Activated naive CD8-positive, alpha-beta T cell treated with anti-CD3 and anti-CD28 coated beads, Interleukin-2, amount 50 U/mL, for 16 hours (primary cell): Measurements from ENCODE around the gene NPR2.

Source experiments
- DNase-seq: peaks from one replicate; pipeline ENCODE4 v3.0.0-alpha.2; 2020; ENCODE audit warnings: low read depth, low spot score

NPR2 gene

DNA sequence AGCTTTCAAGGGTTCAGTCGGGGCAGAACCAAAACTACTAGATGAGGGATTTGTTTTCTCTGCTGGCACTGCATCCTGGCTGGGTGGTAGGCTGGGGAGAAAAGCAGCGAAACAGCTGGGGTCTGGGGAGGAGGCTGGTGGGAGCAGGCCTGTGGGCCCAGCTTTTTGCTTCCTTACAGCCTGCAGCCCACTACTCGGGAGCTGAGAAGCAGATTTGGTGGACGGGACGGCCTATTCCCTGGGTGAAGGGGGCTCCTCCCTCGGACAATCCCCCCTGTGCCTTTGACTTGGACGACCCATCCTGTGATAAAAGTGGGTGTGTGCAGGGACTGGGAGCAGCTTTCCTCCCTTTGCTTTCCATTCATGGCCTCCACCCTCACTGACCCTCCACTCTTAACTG is 9.1 kb downstream of the NPR2 start:
- DNase-seq = no peak

DNA sequence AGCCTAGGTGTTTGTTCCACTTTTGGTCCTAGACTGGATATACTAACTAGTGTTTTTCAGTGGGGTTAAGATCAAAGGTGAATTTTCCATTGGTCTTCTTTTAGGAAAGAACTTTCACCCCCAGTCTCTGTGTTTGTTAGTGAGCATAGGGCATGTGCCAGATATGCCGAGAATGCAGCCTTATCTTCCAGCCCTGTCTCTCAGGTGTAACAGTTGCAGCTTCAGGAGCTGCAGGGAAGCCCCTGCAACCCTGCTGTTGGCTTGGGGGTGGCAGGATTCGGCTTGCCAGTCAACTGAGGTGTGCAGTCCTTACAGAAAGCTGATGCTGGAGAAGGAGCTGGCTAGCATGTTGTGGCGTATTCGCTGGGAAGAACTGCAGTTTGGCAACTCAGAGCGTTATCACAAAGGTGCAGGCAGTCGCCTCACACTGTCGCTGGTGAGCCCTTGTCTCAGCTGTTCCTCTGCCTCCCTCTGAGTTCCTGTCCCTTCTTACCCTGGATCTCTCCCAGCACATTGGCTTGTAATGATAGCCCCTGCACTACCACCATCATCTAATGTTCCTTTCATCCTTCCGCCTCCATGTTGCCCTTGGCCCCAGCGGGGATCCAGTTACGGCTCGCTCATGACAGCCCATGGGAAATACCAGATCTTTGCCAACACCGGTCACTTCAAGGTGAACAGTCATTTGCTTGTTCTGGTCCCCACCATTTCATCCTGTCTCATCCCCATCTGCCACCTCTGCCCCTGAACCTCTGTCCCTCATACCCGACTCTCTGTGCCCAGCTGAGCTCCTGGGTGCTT is 10.1 kb downstream of the NPR2 start:
- no peak for DNase-seq

DNA sequence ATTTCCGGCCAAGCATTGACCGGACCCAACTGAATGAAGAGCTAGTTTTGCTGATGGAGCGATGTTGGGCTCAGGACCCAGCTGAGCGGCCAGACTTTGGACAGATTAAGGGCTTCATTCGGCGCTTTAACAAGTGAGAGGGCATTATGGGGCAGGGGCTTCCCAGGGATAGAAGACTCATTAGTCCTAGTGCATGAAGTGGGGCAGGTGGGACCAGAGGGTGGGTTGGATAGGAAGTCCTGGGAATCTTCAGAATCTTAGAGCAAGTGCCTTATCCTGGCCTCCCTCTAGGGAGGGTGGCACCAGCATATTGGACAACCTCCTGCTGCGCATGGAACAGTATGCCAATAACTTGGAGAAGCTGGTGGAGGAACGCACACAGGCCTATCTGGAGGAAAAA is 14.7 kb downstream of the NPR2 start:
- no peak for DNase-seq

DNA sequence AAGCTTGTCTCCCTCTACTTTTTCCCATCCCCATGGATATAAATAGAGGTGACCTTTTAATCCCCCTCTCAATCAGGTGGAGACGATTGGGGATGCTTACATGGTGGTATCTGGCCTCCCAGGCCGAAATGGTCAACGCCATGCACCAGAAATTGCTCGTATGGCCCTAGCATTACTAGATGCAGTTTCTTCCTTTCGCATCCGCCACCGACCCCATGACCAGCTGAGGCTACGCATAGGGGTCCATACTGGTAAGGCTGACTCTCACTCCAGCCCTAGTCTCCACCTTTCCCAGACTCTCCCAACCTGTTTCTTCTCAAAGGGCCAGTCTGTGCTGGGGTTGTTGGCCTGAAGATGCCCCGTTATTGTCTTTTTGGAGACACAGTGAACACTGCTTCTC is 17.0 kb downstream of the NPR2 start:
- DNase-seq = no peak

DNA sequence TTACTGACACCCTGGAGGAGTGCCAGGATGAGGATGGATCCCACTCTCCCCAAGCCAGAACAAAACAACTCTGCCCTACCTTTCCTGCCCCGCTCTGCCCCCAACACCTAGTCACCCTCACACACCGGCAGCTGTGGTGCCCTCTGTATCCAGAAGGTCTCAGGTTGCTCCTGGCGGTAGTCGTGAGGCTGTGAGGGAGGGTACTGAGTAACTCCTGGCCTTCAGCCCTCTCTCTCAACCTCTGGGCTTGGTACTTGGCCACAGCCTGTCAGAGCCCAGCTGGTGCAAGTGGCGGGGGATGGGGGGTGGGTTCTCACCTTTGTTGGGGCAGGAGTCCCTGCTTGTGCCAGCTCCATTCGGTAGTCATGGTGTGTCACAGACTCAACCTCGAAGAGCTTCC is 18.7 kb downstream of the NPR2 start:
- no peak for DNase-seq

DNA sequence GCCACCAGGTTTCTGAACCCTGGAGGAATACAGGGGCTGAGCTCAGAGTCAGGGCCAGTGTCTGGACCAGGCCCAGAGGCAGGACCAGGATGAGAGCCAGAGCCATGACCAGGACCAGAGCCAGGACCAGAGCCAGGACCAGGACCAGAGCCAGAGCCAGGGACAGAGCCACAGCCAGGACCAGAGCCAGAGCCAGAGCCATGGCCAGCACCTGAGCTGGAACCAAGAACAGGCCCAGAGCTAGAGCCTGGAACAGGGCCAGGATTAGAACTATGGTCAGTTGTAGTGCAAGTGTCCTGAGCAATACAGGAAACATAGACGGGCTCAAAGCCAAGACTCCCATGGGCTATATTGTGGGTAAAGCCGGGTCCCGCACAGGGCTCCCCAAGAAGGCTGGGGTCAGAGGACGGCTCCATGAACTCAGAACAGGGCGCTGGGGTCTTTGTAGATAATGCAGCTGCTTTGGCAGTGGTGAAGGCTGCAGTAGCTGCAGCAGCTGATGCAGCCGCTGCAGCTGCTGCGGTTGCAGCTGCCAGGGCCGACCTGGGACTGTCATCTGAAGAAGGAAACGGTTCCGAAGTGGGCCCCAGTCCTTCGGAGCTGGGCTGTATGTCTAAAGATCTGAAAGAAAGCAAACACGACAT is 20.1 kb downstream of the NPR2 start:
- no peak for DNase-seq

DNA sequence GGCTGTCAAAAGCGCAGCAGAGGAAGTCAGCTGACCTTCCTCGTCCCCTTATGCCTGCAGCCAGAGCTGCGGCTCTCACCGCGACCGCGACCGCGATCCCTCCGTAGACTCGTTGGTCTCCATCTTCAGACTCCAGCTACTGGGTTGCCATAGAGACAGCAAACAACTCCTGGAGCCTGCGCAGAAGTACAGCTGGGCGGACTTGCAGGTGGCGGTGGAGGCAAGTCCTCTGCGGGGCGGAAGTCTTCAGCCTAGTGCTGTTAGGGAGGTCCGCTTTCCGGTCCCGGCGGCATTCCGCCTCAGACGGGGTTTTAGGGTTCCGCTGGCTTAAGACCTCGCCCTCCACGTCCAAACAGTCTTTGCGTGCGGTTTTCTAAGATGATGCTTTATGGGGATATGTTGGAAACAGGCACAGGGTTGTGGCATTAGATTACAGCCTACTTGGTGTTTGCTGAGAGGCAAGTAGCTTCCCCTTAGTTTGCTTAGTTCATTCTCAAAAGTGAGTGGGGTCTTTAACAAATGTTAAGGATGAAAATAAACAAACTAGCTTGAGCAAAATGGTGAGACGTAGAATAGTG is 20.7 kb downstream of the NPR2 start, which contains the start of gene SPAG8:
Gene SPAG8, minus strand, starts transcription at position 238 of the 578 bp plus-strand sequence. Its CDS starts 115 bp downstream, at position 123.
- peak; percentile 83 for DNase-seq

DNA sequence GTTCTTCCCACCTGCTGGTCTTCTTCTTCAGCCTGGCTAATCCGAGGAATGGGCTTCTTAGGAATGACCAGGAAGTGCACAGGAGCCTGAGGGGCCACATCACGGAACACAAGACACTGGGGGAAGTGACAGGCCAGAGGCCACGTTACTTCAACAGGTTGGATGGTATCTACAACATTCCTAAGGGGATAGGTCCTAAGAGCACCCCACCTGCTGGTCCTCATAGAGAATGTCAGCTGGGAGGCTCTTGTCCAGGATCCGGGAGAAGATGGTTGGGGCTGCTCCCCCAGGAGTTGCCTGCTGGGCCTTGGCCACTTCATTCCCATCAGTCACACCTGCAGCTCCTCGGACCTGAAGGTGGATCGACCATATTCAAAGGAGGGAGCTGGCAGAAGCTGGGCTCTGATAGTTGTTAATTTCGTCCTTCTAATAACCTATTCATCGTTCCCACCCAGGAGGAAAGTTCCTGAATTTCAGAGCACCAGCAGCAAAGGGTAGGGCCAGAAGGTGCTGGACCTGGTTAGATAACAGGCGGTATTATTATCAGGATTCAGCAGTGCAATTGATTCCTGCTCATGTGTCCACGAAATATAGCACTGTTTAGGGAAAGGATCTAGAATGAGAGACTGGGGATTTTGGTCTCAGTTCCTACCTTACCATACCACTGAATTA is 22.2 kb downstream of the NPR2 start:
- no peak for DNase-seq

DNA sequence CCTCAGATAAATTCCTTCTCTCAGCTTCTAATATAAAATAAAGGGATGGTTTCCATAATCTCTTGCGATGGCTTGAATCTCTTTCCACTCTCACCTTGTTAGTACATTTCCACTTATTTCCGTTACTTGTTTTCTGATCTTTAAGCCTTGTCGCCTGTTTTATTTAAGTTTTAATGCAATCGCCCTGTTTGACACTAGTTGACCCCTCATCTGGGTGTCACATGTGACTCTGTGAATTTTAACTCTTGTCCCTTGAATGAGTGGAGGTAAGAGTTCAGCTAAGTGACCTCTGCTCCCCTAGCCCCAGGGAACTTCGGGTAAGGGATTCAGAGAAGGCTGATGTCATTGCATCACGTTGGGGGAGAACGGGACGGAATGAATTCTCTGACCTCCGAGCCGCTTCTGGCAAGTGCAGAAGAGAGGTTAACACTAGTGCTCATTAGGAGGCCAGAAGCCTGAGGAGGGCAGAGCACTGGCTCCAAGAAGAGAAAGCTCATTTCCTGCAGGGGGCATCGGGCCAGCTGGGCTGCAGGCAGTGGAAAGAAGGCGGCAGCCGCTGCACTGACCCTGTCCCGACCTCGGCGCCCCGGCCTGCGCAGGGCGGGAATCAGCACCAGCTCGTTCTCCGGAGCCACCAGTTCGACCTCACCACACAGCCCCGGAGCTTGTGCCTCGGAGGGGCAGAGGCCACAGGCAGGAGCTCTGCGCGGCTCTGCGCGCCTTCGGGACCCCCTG is 22.9 kb downstream of the NPR2 start:
- no peak for DNase-seq

DNA sequence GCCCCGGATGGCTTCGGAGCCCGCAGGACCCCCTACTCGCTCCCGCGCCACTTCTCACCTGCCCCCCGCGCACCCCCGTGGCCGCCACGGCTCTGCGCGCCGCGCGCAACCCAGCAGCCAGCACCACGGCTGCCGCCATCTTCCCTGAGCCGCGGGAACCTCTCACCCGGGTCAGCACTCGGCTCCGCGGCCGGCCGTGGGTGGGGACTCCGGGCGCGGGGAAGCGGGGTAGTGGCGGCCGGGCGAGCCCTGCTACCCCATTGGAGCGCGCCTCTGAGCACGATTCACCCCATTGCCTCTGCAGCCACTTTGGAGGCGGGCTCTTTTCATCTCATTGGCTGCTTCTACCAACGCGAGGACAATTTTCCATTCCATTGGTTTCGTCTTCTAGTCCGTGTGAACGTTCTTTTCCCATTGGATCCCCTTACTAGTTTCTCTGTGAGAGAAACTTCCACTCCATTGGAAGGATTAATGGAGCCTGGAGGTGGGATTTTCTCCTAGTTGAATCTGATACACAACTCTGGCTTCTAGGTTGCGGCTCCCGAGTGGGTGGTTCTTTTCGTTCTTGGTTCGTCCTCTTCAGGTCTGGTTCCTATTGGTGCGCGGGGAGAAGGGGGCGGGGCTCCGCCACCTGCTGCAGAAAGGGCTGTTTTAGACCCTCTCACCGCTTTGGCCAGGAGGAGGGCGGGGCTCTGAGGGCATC is 23.6 kb downstream of the NPR2 start, which contains the start of gene HINT2:
Gene HINT2, minus strand, starts transcription at position 202 of the 703 bp plus-strand sequence. Its CDS starts 63 bp downstream, at position 139.
- peak; percentile 98 for DNase-seq

DNA sequence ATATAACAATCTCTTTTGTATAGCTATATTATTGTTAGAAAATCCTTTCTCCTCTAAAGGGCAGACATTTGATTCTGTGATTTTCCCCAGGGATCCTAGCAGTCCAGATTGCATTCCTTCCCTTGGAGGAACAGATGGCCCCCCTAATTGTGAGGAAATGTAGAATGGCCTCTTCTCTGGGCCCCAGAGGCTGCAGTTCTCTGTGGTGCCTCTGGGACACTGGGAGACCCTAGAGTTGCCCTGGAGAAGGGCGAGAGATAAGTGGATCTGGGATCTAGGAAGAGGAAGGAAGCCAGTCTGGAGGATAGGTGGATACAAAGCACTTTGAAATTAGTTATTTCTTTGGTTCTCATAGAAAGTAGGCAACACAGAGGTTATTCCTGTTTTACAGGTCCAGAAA is 25.3 kb downstream of the NPR2 start:
- DNase-seq = no peak

DNA sequence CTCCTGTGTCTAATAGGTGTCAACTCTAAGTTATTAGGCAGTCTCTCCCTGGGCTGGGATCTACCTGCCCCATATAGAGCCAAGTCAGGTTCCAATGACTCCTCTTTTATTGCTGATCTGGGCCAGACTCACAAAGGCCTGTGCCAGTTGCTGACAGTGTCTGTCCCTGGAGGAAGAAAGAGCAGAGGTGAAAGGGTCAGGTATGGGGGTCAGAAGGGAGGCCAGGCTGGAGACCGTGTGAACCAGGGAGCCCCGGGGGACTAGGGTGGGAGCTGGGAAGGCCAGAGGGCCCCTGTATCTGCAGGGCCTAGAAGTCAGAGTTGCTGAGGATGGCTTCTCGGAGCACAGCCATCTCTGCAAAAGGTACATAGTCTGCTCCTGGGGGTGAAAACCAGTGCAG is 26.9 kb downstream of the NPR2 start:
- no peak for DNase-seq

DNA sequence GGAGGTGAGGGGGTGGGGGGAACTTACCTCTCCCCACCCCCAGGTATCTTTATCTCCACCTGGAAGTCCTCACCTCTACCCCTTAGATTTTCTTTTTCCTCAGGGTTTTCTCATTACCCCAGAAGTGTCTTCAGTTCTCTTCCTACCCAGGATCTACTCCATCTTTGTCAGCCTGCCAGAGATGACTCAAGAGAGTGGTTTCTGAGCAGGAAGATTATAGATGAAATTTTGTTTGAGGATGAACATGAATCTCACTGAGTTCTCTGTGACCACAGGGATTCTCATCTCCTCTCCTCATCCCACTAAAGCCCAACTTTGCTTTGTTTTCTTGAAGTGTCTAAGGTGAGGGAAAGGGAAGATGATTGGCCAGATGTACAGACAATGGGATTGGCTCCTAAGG is 28.7 kb downstream of the NPR2 start:
- DNase-seq = no peak

DNA sequence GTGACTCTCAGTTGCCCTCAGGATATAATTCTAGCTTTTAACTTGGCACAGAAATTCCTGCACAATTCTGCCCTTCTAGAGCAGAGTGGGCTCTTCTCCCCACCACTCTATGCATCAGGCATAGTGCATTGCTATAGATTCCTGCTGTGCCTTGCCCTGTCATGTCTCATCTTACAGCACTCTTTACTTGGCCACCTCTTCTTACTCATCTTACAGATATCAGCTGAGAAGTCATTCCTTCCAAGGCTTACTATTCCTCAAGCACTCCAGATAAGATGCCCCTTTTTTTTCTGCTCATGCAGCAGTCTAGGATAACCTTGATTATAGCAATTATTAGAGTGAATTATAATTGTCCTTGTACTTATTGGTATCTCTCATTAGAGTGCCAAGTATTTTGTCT is 31.5 kb downstream of the NPR2 start:
- DNase-seq = no peak

DNA sequence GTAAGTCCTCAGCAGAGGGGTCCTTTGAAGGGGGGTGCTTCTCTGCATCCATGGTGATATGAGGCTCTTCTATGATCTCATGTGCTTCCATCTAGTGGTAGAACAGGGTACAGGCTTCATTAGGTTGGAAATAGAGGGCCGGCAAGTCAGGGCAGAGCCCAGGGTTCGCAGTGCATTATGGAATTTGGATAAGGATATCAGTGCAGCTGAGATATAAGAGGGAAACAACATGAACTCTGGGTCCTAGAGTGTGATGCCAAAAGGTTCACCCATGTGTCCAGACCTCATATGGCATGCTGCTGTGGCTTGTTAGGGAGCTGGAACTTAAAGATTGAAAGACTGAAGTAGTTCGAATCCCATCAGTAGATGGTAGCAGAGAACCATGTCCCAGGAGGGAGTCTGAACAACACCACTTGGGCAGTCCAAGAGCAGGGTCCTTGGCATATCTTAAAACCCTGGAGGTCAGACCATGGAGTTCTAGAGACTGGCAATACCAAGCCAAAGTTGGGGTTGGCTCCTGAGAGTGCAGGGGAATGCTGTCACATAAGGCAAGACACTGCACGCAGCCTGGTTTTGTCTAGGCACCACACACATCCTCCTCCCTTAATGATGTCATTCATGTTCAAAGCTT is 34.8 kb downstream of the NPR2 start:
- DNase-seq = no peak

DNA sequence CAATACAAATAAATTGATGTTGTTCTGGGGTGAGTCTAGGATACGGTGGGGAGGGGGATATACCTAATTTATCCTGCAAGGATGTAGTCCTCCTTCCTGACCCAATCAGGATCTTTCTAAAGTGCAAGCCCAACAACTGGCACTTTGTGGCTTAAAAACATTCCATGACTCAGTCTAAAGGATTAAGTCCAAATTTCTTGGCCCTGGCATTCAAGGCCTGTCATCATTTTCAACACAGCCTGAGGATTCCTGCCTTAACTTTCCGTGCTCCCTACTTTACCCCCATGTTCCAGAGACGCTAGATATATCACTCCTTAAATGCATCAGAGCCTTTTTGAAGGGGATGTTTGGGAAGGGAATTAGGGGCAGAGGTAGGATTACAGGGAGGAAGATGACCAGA is 36.1 kb downstream of the NPR2 start:
- no peak for DNase-seq

DNA sequence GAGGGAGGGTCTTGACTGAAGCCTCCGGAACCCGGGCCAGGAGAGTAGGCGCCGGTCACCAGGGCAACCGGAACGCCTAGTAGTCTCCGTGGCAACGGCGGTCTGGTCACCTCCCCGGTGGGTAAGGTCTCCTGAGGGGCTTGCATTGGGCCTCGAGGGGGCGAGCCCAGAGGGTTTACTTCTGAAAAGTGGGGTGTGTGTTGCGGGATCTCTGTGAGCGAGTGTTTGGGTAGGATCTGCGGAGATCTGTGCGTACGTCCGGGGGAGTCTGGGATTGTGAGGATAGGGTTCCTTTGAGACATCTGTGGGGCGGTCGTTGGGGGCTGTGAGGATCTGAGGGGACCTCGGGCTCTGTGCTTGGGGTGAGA is 37.3 kb downstream of the NPR2 start, which contains the start of gene FAM221B:
Gene FAM221B, minus strand, starts transcription at position 17 of the 368 bp plus-strand sequence. CDS start 2,571 bp downstream, outside the sequence.
- DNase-seq = no peak

DNA sequence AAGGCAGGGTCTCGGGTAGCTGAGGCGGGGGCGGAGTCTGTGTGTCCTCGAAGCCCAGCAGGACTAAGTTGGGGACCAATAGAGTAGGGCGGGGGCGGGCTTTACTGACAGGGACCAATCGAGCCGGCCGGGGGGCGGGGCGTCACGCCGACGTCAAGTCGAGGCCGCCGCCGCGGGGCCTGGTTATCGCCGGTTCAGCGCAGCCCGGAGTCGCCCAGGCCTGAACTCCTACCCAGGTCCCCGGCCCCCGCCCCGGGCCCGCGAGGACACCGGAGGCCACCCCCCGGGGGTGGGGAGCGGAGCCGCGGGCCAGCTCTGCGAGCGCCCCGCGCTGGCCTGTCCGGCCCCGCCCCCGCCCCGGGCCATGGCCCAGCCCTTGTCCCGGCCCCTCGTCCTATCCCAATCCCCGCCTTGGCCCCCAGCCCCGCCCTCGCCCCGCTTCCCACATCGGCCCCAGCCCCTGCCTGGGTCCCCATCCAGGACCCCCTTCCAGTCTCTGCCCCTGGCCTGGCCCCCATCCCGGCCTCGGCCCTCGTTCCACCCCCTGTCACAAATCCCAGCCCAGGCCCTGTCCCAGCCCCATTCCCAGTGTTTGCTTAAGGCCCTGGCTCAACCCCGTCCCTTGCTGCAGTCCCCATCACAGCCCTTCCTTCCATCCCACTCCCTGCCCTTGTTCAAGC is 37.8 kb downstream of the NPR2 start, which contains the start of gene TMEM8B:
Gene TMEM8B, plus strand, starts transcription at position 145 of the 680 bp plus-strand sequence. Its CDS starts 220 bp downstream, at position 365.
- peak; percentile 88 for DNase-seq

DNA sequence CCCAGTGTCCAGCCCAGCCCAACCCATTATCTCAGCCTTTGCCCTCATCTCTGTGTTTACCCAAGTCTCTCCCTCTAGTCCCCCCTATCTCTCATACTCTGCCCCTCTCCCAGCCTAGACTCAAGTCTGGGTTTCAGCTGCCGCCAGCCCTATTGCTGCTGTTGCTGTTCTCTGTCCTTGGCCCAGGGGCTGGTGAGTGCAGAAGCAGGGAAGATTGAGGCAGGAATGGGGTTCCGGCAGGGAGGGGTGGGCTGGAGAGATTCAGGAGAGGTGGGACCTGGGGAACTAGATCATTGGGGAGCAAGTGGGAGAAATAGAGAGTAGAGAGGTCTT is 38.3 kb downstream of the NPR2 start:
- no peak for DNase-seq

DNA sequence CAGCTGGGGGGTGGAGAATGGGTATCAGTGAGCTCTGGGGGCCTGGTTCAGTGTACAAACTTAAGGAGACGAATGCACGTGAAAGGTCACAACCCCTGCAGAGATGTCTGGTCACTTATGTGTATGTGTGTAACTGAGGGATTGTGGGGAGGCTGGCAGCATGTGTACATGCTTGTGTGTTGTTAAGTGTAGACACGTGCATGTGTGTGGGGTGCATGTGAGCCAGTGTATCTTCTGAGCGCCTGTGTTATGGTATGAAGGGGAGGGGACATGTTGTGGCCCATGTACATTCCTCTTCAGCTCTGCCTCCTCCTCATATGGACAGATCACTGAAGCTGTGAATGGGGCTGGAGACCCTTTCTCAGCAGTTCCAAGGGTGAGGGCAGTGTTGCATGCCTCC is 39.6 kb downstream of the NPR2 start:
- DNase-seq = no peak
